ENCODE results near the gene HNRNPA1.
"Not testable (repeated sequence)": the region's sequence is repeated elsewhere in the genome, so short reads cannot be mapped to it uniquely, and the experiment has no call there.

HNRNPA1 gene

DNA sequence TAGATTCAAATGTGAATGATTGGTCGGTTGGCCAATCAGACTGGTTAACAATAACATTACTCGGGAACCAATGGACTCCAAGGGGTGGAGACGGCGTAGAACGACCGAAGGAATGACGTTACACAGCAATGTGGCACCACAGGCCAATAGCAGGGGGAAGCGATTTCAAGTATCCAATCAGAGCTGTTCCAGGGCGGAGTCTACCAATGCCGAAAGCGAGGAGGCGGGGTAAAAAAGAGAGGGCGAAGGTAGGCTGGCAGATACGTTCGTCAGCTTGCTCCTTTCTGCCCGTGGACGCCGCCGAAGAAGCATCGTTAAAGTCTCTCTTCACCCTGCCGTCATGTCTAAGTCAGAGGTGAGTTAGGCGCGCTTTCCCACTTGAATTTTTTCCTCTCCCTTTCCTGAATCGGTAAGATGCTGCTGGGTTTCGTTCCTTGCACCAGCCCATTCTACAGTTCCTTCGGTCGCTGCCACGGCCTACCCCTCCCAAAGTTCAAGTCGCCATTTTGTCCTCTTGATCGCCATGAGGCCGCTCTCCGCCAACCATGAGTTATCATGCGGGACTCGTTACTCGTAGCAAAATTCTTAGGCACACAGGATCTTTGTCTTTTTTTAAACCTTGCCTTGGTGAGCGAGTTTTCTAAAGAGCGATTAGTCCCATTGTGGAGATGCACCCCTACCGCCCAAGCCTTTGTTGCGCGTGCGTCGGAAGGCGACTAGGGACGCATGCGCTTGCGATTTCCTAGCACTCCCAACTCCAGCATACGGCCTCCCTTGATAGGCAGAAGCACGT is at the start of gene HNRNPA1:
TSS of gene HNRNPA1 (plus strand) at position 259 of the 793 bp plus-strand sequence. CDS start at position 341, 82 bp downstream.
- no peak within 1 kb of the TSS for H3K27ac Mint-ChIP-seq
- H3K4me3 Mint-ChIP-seq: no peak within 1 kb of the TSS
- ATAC-seq (peak; percentile 90), DNase-seq (ENCODE audit: low spot score in 2 of 2) (peak; percentile 77 to 96)
- H3K36me3 Mint-ChIP-seq: no peaks in the 10 kb centered on the region
- peaks cover 55% of the 10 kb centered on the region for H3K4me1 Mint-ChIP-seq
- H3K9me3 Mint-ChIP-seq: no peaks in the 10 kb centered on the region

DNA sequence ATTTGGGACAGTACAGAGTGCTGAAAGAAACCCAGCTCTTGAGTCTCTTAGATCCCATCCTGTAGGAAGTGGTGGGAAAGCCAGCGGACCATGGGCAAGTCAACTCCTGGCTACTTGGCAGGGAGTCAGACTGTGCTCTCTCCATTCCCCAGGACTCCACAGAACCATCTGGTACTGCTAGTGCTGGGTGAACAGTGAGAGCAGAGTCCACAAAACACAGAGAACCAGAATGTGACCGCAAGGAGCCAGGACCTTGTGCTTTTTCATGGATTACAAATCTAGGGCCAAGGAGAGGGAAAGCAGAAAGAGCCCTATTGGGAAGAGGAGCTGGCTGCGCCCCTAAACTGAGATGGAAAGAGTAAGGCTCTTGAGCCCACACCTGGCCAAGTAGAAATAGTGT is 49.3 kb upstream of the HNRNPA1 start:
- not testable (repeated sequence) for H3K9me3 Mint-ChIP-seq; H3K4me1 Mint-ChIP-seq; ATAC-seq; H3K4me3 Mint-ChIP-seq; H3K36me3 Mint-ChIP-seq; DNase-seq (ENCODE audit: low spot score in 2 of 2)
- H3K27ac Mint-ChIP-seq: peak overlapping the region; percentile 56

DNA sequence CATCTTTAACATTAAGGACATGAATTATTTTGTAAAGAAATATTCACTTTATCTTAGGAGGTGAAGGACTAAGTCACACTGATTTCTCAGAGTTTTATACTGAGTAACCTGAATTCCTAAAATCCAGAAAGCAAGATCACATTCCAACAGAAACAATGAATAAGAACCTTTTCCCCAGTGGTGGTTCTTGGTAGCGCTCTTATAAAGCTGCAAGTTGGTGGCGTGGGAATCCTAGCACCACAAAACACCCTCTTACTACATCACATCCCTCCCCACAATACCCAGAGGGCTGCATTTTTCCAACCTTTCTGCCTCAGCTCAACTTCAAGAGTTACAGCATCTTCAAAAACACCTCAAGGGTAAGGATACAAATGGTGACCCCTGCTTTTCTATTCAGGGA is 47.7 kb upstream of the HNRNPA1 start:
- H3K4me3 Mint-ChIP-seq: no peak overlapping the region
- H3K4me1 Mint-ChIP-seq: peaks cover 5% of the 10 kb centered on the region
- H3K9me3 Mint-ChIP-seq: no peaks in the 10 kb centered on the region
- H3K36me3 Mint-ChIP-seq: peaks cover 1% of the 10 kb centered on the region
- H3K27ac Mint-ChIP-seq: no peak overlapping the region
- ATAC-seq (no peak), DNase-seq (ENCODE audit: low spot score in 2 of 2) (no peak)

DNA sequence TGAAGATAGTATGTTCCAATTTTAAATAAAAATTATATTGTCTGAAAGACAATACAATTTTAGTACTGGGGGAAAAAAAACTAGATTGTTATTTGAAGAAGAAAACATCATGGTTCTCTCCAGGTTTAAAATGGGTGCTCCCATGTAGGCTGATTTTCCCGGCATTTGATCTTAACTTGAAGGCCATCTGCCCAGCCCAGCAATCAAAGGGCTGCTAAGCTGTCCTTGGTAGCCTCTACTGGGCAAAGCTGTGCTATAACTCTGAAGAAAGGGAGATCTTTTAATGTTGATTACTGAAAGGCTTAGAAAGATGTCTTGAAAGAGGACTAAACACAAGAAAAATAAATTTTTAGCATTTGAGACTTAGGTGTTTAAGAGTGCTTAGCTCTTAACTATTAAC is 42.0 kb upstream of the HNRNPA1 start:
- Mint-ChIP-seq H3K27ac (no peak overlapping the region), H3K4me1 (peaks cover 14% of the 10 kb centered on the region), H3K4me3 (no peak overlapping the region), H3K36me3 (peaks cover 44% of the 10 kb centered on the region), H3K9me3 (no peaks in the 10 kb centered on the region)
- DNase-seq (ENCODE audit: low spot score in 2 of 2) (no peak), ATAC-seq (no peak)

DNA sequence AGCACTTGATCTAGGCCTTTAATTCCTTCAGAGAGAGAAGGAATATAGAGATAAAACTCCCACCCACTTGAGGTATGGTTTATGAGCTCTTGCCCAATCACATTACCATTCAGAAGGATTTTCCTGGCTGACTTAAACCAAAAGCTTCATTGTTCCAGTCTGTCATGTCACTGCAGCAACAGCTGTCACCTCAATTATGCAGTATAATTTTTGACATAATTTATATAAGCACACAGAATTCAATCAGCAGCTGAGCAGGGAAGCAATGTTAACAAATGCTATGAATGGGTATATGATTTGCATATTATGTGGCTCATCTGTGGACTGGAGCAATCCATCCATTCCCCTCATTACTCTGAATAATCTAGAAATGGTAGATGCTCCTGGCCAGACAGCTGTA is 40.9 kb upstream of the HNRNPA1 start:
- ATAC-seq: no peak
- Mint-ChIP-seq H3K36me3 (peaks cover 55% of the 10 kb centered on the region), H3K4me3 (no peak overlapping the region), H3K4me1 (peaks cover 14% of the 10 kb centered on the region), H3K27ac (peak overlapping the region; percentile 48), H3K9me3 (no peaks in the 10 kb centered on the region)
- DNase-seq (ENCODE audit: low spot score in 2 of 2): no peak

DNA sequence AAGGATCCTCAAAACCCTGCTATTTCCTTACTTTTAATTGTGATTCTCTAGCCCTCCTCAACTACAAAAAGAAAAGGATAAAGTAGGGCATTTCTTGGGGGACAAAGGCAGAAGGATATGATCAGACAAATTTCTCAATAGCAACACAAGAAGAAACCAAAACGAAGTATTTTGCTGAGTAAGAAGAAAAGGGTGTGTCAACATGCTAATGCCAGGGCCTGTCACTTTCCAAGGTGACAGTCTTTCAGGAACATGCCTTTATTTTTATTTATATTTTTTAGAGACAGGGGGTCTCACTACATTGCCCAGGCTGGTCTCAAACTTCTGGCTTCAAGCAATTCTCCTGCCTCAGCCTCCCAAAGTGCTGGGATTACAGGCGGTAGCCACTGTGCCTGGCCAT is 40.4 kb upstream of the HNRNPA1 start:
- ATAC-seq: no peak
- H3K36me3 Mint-ChIP-seq: peaks cover 60% of the 10 kb centered on the region
- no peak overlapping the region for H3K4me3 Mint-ChIP-seq
- H3K4me1 Mint-ChIP-seq: peaks cover 14% of the 10 kb centered on the region
- no peaks in the 10 kb centered on the region for H3K9me3 Mint-ChIP-seq
- no peak for DNase-seq (ENCODE audit: low spot score in 2 of 2)
- H3K27ac Mint-ChIP-seq: peak overlapping the region; percentile 48

DNA sequence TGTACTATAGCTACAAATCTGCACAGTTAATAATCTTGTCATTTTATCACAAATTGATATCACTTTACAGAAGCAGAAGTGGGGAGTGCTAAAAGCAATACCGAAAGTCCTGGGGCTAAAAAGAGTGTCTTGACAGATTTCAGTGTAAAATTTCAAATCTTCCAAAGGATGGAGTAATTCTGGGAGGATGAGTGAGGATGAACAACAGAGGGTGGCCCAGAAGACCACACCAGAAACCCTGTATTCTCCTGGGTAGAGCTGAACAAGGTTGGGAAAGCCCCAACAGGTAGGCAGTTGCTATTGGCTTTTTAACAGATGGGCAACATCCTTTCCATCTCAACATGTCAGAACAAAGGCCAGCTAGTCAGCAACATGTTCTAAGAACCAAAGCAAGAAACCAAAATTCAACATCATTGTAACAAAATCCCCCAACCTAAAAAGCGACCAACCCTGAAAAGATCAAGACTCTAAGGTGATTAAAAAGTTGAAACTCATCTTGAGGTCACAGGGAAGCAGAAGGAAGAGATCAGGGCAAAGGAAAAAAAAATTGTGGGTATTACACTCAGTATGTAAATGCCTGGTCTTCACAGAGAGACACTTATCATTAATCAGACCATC is 39.4 kb upstream of the HNRNPA1 start:
- peak; percentile 80 for ATAC-seq
- Mint-ChIP-seq H3K4me1 (peaks cover 14% of the 10 kb centered on the region), H3K9me3 (no peaks in the 10 kb centered on the region), H3K27ac (peak overlapping the region; percentile 48), H3K36me3 (peaks cover 70% of the 10 kb centered on the region), H3K4me3 (no peak overlapping the region)
- no peak for DNase-seq (ENCODE audit: low spot score in 2 of 2)

DNA sequence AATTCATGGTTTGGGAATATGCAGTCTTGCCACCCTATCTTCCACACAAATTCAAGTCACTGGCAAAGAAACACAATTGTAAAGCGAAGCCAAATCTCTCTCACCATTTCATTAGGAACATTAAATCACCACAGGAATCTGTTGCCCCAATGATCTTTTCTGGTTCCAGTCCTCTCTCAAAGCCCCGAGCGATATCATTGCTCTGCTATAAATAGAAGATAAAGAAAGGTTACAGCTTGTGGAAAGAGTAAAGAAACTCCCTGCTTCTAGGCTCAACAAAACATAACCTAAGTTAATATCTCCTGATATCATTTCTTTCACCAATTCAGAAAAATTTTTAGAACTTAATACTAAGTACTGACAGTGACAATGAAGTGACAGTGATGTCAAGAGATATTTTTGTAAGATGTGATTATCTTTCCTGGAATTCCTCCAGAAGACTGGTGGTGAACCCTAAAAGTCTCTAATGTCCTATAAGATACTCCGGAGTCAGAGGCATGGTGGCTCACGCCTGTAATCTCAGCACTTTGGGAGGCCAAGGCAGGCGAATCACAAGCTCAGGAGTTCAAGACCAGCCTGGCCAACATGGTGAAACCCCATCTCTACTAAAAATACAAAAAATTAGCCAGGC is 34.4 kb upstream of the HNRNPA1 start:
- no peaks in the 10 kb centered on the region for H3K9me3 Mint-ChIP-seq
- no peak overlapping the region for H3K27ac Mint-ChIP-seq
- H3K36me3 Mint-ChIP-seq: peaks cover 94% of the 10 kb centered on the region
- H3K4me1 Mint-ChIP-seq: peaks cover 6% of the 10 kb centered on the region
- no peak for DNase-seq (ENCODE audit: low spot score in 2 of 2)
- H3K4me3 Mint-ChIP-seq: no peak overlapping the region
- ATAC-seq: no peak

DNA sequence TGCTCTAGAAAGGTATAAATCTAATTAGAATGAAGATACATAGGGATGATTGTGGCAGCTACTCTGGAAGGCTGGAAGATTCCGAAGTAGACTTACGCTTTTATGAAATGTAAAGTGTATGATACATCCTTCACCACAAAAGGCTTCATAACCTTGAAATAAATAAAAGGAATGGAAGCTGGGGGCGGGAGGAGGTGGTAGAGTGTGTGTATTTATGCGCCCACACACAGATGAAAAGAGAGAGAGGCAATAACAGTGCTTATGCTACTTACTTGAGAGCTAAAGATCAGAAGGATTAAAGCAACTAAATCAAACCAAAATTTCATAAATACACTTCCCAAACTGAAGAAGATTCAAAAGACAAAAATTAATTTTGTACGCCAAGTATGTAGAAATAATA is 31.0 kb upstream of the HNRNPA1 start:
- Mint-ChIP-seq H3K36me3 (peaks cover 94% of the 10 kb centered on the region), H3K4me1 (no peaks in the 10 kb centered on the region), H3K9me3 (no peaks in the 10 kb centered on the region), H3K27ac (peak overlapping the region; percentile 40), H3K4me3 (no peak overlapping the region)
- ATAC-seq (no peak), DNase-seq (ENCODE audit: low spot score in 2 of 2) (no peak)

DNA sequence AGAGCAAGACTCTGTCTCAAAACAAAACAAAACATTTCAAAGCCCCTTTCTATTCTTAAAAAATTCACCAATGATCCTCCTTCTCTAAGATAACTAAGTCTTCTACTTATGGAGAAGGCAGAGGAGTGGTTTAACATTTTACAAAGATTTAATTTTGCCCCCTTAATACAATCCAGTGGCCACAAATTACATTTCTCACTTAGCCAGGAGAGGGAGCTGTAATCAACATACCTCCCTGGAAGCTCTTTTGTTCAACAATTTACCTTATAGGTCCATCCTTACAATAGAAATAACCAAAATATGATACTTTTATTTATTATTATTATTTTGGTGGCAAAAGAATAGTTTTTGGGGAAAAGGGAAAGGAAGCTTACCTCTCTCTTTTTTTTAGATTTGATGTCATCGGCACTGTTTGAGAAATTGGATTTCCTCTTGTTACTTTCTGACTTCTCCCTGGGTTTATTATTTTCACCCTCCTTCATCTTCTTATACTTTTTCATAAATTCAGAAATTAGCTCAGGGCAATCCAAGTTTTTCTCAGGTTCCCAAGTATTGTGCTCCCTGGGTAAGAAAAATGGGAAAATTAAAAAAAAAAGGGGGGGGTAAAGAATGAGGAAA is 28.8 kb upstream of the HNRNPA1 start:
- Mint-ChIP-seq H3K4me1 (no peaks in the 10 kb centered on the region), H3K4me3 (no peak overlapping the region), H3K9me3 (no peaks in the 10 kb centered on the region), H3K36me3 (peaks cover 94% of the 10 kb centered on the region), H3K27ac (peak overlapping the region; percentile 17)
- peak; percentile 50 for ATAC-seq
- DNase-seq (ENCODE audit: low spot score in 2 of 2): no peak

DNA sequence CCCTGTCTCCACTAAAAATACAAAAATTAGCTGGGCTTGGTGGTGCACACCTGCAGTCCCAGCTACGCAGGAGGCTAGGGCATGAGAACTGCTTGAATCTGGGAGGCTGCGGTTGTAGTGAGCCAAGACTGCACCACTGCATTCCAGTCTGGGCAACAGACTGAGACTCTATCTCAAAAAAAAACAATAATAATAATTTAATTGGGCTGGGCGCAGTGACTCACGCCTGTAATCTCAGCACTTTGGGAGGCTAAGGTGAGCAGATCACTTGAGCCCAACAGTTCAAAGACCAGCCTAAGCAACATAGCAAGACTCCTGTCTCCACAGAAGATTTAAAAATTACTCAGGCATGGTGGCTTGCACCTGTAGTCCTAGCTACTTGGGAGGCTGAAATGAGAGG is 27.3 kb upstream of the HNRNPA1 start:
- H3K36me3 Mint-ChIP-seq: peaks cover 98% of the 10 kb centered on the region

DNA sequence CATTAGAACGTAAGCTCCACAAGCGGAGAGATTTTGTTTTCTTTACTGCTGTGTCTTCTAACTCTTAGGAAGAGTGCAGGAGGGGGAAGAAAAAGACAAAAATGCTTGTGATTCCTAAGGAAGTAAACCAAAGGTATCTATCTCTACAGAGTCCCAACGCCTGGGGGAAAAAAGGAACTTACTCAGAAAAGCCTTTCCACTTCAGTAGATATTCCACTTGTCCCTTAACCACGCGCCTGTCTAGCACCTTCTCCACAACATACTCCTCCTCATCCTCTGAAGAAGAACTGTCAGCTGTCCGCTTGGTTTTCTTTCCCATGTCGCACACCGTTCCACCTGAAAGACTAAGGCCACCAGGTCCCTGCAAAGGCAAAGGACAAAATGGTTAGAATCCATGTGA is 23.2 kb upstream of the HNRNPA1 start:
- Mint-ChIP-seq H3K27ac (peak overlapping the region; percentile 16), H3K4me3 (no peak overlapping the region), H3K4me1 (peaks cover 9% of the 10 kb centered on the region), H3K36me3 (peaks cover 57% of the 10 kb centered on the region), H3K9me3 (no peaks in the 10 kb centered on the region)
- DNase-seq (ENCODE audit: low spot score in 2 of 2): no peak
- no peak for ATAC-seq

More for the DNA sequence above, 27.3 kb upstream of the HNRNPA1 start:
- ATAC-seq (no peak), DNase-seq (ENCODE audit: low spot score in 2 of 2) (no peak)
- Mint-ChIP-seq H3K9me3 (no peaks in the 10 kb centered on the region), H3K4me3 (no peak overlapping the region), H3K27ac (no peak overlapping the region), H3K4me1 (peaks cover 7% of the 10 kb centered on the region)

DNA sequence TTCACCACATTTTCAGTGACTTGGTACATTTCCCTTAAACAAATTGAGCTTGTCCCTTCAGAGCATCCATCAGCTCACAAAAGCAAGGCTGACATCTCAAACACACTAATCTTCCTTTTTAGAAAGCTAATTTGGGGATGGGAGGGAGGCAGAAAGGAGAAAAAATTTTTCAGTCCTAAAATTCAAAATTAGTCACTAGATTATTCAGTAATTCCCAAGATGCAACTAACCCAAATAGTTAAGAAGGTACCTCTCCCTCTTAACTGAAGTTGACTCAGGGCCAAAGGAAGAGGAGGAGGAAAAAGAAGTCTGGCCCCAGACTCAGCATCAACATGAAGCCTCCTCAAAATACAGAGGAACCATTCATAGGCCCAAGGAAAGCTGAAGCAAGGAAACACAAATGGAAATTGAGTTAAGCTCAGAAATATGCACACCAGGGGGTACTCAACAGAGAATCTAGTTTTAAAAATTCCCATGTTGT is 22.3 kb upstream of the HNRNPA1 start:
- Mint-ChIP-seq H3K9me3 (no peaks in the 10 kb centered on the region), H3K27ac (peak overlapping the region; percentile 16), H3K4me1 (peaks cover 9% of the 10 kb centered on the region), H3K4me3 (no peak overlapping the region), H3K36me3 (peaks cover 48% of the 10 kb centered on the region)
- ATAC-seq (no peak), DNase-seq (ENCODE audit: low spot score in 2 of 2) (no peak)

DNA sequence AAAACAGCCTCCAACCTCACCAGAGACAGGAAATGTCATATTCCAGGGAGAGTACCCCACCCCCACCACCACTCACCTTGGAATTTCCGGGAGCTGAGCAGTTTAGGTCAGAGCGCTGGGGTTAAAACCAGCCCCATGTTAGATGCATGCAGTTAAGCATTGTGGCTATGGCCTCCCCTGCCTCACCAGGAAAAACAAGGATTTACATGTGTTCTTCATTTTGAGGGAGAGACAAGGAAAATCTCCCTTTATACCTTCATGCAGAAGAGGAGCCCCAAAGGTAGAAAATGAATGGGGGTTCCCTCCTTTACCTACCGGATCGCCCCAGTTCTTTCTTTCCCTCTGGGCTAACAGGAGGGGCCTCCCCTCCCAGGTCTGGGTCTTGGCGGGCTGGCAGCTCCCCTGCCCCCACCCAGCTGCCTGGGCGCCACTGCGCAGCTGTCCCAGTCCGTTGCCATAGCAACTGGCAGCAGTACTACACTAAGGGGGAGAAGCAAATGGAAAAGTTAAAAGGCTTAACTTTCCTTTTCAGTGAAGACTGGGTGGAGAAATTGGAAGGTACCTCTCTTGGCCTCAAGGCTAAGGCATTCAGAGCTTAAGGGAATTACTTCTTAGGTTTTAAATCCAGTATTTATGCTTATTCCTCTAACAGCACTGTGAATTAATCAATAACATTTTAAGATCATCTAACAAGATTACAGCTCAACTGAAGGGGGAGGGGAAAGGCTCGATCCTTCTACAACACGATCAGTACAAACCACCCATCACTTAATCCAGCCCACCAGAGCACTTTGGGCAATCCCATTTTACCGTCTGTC is 21.1 kb upstream of the HNRNPA1 start:
- ATAC-seq (peak; percentile 36), DNase-seq (ENCODE audit: low spot score in 2 of 2) (no peak)
- Mint-ChIP-seq H3K4me3 (no peak overlapping the region), H3K36me3 (peaks cover 36% of the 10 kb centered on the region), H3K4me1 (peaks cover 14% of the 10 kb centered on the region), H3K27ac (no peak overlapping the region), H3K9me3 (no peaks in the 10 kb centered on the region)
